Measurements from ENCODE around the gene ZSCAN16. TPM values are rescaled to one million over a fixed set of nuclear protein-coding genes. Genes with fewer than 3 reads are reported as not detected.
A peak's percentile ranks its signal among the peaks of the same experiment; 100 is the strongest.
"Not testable (repeated sequence)": the region's sequence is repeated elsewhere in the genome, so short reads cannot be mapped to it uniquely, and the experiment has no call there.

ZSCAN16 gene
- total RNA-seq (2014; rRNA removed; shearing (Covaris generic)), result 7.7 and 9.9 TPM in 2 replicates

DNA sequence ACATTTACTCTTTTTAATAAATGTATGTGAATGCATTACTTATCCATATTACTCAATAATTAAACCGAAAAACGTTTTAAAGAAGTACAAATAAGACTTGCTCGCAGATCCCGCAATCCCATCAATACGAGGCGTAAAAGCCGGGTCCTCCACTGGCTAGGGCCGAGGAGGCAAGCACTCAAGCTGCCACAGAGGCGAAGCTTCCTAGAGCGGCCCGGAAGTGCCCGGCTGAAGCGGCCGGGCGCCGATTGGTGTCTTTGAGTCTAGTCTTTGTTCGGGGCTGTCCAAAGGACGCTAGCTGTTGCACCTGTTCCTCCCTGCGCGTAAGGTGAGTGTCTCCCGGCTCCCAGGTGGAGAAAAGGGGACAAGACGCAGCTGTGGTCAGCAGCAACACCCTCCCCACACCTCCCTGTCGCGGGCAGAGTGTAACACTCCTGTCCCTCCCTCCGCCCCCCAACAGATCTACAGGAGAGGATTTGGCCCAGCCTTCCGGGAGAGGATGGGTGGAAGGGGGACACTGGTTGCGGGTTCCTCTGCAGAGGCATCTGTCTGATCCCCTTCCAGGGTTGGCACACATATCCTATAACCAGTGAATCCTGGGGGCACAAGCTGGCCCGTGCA is at the start of gene ZSCAN16:
TSS of gene ZSCAN16 (plus strand) at position 260 of the 621 bp plus-strand sequence. CDS start 835 bp downstream, outside the sequence.
- DNase-seq (ENCODE audit: low spot score), result peak; percentile 72

DNA sequence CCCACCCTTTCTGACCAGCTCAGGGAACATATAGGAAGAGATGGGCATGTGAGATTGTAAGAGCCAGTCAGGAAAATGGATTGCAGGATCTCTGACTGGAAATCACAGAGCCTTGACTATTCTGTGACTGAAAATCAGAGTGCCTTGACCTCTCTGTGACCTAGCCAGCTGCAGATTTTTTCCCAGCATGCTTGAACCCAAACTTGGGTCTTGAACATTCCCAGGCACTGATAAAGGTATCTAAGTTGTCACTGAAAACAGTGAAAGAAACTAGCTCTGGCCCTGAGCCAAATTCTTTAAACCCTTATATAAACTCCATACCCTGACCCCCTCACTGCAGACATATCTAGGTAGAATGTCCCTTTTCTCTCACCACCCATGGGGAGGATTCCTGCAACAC is 46.4 kb upstream of the ZSCAN16 start:
- no peak for DNase-seq (ENCODE audit: low spot score)

DNA sequence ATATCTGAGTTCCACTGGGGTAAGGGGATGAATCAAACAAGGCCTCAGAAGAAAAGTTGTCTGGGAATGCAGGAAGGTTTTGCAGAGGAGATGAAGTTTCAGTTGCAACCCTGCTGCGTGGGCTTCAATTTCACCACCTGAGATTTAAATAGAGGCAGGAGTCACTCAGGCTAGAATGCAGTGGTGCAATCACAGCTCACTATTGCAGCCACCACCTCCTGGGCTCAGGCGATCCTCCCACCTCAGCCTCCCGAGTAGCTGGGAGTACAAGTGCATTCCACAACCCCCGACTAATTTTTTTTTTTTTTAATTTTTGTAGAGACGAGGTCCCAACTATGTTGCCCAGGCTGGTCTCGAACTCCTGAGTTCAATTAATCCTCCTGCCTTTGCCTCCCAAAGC is 45.6 kb upstream of the ZSCAN16 start:
- no peak for DNase-seq (ENCODE audit: low spot score)

DNA sequence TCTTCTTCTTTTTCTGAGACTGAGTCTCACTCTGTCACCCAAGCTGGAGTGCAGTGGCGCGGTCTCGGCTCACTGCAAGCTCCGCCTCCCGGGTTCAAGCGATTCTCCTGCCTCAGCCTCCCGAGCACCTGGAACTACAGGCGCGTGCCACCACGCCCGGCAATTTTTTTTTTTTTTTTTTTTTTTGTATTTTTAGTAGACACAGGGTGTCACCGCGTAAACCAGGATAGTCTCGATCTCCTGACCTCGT is 44.1 kb upstream of the ZSCAN16 start, which contains the start of gene ZNF165:
TSS of gene ZNF165 (plus strand) at position 188 of the 250 bp plus-strand sequence. CDS start 4,913 bp downstream, outside the sequence.
- DNase-seq (ENCODE audit: low spot score), result not testable (repeated sequence)

DNA sequence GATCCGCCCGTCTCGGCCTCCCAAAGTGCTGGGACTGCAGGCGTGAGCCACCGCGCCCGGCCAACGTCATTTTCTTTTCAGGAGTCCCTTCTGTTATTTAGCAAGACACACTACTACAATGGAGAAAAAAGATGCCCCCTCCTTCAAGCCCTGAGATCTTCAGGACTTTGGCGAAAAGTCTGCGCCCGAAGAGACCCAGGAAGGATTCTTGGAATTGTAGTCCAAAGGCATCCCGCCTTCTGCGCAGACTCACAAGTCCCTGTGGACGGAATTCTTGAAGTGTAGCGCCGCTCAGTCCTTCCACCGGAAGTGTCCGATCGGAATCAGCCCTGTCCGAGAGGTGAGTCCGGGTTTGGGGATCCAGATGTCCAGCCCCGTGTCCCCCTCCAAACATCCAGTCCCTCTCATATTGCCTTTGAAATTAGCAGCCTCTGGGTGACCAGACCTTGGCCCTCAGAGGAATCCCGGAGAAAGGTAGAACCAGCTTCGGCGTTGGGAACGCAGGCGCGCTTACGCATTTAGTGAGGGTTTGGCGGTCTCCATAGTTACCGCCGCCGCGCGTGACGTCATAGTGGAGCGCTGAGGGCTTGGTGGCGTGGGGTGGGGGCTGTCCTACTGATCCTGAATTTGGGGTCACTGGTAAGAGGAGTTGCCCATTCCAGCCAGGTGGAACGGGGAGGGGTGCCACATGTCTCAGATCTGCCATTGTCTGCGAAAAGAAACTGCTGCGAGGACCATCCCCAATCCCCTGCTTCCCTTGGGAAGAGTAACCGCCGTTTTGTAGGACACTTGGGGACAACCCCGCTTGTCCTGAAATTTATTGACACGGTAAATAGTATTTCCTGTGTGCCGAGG is 43.6 kb upstream of the ZSCAN16 start:
- peak; percentile 90 for DNase-seq (ENCODE audit: low spot score)

DNA sequence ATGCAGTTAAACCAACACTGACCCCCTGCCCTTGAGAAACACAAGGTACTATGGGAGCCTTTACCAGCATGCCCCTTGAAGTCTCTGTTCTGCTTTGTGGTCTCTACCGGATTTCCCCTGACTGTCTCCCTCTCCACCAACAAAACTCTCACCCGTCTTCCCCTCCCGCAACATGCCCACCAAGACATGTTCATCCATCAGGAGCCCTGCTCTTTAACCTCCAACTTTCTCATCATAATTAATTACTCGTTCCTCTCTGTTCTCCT is 43.0 kb upstream of the ZSCAN16 start:
- DNase-seq (ENCODE audit: low spot score), result peak; percentile 1

DNA sequence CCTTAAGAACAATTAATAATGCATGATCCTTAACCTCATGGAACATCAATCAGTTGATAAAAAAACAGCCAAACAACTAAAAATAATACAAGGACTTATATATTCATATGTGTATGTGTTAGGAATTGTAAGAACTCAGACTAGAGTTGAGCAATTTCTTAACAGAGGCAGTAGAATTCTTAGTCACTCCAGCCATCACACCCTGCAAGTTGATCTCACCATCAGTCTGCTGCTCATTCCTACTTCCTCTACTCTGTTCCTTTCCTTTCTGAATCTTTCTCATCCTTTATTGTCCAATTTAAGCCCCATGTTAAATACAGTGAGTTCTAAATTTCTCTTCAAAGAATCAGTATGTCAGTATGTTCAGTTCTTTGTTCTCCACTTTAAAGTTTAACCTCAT is 41.5 kb upstream of the ZSCAN16 start:
- no peak for DNase-seq (ENCODE audit: low spot score)

DNA sequence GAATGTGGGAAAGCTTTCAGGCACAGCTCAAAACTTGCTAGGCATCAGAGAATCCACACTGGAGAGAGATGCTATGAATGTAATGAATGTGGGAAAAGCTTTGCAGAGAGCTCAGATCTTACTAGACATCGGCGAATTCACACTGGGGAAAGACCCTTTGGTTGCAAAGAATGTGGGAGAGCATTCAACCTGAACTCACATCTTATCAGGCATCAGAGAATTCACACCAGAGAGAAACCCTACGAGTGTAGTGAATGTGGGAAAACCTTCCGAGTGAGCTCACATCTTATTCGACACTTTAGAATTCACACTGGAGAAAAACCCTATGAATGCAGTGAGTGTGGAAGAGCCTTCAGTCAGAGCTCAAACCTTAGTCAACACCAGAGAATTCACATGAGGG is 35.4 kb upstream of the ZSCAN16 start:
- DNase-seq (ENCODE audit: low spot score), result no peak

DNA sequence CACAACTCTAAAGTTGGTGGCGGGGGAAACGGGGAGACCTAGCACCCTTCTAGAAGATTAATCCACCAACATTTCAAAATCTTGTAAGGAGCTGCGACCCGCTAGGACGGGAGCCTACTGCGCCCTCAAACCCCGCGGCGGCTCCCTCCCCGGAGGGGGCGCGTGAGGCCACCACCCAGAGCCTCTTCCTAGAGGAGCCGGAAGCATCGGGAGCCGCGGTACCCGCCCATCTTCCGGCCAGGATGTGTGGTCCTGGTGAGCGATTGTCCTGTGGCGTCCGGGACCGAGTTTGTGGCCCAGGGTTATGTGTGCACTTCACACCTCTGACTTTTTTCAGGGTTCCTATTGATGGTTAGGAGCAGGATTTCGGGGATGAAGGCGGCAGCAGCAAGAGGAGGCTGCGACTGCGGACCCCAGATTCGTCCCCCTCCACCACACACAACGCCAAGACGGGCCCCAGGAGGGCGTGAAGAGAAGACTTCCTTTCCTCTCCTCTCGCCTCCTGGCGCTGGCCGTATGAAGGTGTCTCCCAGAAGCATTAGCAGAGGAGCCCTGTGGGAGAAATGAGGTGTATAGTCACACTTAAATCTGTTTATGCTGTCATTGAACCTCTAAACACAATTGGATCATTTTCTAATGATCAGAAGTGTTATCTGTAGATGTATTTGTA is 33.4 kb upstream of the ZSCAN16 start:
- DNase-seq (ENCODE audit: low spot score), result no peak

DNA sequence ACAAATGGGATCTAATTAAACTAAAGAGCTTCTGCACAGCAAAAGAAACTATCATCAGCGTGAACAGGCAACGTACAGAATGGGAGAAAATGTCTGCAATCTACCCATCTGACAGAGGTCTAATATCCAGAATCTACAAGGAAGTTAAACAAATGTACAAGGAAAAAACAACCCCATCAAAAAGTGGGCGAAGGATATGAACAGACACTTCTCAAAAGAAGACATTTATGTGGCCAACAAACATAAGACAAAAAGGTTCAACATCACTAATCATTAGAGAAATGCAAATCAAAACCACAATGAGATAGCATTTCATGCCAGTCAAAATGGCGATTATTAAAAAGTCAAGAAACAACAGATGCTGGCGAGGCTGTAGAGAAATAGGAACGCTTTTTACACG is 22.2 kb upstream of the ZSCAN16 start:
- DNase-seq (ENCODE audit: low spot score), result not testable (repeated sequence)

DNA sequence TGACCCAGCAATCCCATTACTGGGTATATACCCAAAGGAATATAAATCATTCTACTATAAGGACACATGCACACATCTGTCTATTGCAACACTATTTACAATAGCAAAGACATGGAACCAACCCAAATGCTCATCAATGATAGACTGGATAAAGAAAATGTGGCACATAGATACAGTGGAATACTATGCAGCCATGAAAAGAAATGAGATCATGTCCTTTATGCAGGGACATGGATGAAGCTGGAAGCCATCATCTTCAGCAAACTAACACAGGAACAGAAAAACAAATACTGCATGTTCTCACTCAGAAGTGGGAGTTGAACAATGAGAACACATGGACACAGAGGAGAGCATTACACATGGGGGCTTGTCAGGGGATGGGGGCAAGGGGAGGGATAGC is 21.7 kb upstream of the ZSCAN16 start:
- not testable (repeated sequence) for DNase-seq (ENCODE audit: low spot score)

DNA sequence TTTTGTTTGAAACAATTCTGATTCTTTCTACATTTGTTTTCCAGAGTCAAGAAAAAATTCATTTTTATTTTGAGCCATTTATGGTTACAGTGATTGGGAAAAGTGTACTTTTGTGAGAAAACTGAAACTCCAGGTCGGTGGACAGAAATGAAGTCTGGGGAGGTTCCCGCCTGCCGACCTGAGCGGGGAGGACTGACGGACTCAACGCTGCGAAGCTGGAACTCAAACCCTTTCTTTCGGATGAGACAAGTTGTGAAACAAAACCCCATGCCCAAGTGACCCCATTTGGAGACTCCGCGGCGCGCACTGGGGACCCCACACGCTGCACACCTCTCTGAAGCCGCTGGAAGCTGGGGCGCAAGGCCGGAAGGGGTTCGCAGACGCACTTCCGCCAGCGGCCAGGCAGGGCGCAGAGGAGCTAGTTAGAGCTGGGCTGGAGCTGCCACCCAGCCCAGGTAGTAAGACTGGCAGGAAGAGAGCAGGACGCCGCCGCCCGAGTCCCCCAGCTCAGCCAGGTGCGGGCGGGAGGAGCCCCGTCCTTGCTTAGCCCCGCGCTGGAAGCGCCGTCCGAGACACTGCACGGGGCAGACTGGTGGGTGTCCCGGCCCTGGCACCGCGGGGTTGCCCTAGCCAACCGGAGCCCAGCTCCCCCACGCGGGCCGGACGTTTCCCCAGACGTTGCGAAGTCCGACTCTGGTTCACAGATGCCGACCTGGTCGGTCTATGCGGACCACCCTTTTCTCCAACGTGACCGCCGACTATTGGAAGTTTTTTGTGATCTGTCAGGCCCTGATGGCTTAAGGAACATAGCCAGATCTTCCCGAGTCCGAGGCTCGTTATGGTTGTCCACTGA is 19.8 kb upstream of the ZSCAN16 start:
- peak; percentile 71 for DNase-seq (ENCODE audit: low spot score)

DNA sequence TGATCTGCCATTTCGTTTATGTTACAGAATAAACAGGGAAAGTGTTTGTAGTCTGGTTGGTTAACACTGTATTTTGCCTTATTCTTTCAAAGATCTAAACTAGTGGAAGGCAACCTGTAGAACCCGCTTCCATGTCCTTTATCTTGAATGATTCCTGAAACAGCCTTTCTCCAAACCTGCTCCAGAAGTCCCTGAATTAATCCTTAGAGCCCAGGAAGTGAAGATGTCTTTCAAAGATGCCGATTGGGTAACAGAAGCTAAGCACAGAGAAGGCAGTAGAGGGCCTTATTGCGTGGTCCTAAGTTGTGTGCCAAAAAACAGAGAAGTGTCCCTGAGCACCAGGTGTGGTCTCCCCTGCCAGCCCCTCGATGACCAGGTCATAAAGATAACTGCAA is 19.2 kb upstream of the ZSCAN16 start:
- DNase-seq (ENCODE audit: low spot score), result peak; percentile 22

DNA sequence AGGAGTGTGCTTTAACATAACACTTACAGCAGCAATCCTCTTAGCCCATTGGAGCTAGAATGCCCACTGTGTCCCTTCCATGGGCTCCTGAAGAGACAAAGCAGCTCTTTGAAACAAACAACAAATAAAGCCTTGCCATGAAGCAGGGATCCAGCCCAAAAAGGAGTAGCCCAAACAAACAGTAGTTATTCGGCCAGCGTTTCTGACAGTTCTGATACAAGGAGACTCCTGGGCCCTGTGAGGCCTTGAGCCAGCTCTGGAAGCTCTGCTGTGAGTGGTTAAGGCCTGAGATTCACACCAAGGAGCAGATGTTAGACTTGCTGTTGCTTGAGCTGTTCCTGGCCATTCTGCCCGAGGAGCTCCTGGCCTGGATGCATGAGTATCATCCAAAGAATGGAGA is 16.9 kb upstream of the ZSCAN16 start:
- DNase-seq (ENCODE audit: low spot score), result no peak

DNA sequence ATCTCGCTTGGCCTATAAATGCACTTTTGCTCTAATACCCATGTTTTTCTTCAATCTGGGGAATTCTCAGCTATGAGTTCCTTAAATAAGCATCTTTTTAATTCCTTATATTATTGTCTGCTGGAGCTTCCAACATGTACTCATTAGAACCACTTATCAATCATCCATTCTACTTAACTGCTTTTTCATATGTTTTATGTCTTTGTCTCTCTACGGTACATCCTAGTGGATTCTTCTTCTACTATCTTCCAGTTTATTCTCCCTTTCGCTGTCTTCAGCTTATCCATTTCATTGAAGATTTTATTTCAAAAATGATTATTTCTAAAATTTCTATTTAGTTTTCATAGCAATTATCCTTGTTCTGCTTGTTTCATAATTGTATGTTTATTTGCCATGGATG is 12.4 kb upstream of the ZSCAN16 start:
- no peak for DNase-seq (ENCODE audit: low spot score)

DNA sequence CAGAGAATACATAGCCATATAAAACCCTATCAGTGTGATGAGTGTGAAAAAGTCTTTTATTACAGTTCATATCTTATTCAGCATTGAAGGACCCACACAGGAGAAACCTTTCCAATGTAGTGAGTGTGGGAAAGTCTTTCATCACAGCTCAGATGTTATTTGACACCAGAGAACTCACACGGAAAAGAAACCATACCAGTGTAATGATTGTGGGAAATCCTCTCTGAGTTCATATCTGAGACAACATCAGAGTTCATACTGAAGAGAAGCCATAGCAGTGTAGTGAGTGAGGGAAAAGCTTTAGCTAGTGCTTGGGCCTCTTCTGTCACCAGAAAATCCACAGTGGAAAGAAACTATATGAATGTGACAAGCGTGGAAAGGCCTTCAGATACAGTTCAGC is 8.6 kb upstream of the ZSCAN16 start:
- no peak for DNase-seq (ENCODE audit: low spot score)

DNA sequence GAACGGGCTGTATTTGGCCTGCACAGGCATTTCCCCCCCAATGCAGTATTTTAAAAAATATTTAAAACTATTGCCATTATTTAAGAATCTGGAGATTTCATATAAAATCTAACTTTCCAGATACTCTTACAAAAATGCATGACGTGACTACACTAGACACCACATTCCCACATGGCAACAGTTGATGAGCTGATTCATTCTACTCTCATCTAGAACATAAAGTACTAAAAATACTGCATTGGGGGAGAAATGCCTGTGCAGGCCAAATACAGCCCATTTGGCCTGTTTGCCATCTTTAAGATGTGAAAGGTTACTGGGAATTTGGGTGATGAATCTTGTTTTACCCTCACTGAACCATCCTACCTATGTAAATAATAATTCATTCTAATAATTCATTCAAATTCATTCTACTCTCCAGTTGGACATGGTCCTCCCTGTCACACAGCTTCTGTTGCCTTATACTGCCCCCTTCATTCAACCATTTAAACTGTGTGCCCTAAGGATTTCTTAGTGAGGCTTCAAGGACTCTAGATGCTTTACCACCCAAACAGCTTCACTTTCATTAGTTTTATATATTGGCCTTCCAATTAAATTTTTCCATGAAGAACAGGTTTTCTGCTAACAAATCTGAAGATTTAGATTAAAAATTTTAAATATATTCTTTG is 6.9 kb upstream of the ZSCAN16 start:
- no peak for DNase-seq (ENCODE audit: low spot score)

DNA sequence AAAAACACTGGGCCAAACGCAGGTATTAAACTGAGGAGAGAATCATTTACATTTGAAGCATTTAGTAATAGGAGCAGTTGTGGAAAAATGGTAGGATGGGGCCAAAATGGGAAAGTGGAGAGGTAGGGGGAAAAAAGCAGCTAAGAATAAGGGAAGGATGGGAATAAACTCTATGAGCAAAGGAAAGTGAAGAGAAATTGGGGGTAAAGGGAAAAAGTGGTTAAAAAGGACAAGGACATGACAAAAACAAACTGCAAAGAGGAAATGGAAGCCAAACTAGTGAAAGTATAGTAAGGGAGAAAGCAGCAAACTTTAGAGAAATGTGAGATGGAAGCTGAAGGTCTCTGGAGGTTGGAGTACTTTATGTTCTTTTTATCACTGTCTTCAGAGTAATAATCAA is 6.2 kb upstream of the ZSCAN16 start:
- DNase-seq (ENCODE audit: low spot score), result no peak

DNA sequence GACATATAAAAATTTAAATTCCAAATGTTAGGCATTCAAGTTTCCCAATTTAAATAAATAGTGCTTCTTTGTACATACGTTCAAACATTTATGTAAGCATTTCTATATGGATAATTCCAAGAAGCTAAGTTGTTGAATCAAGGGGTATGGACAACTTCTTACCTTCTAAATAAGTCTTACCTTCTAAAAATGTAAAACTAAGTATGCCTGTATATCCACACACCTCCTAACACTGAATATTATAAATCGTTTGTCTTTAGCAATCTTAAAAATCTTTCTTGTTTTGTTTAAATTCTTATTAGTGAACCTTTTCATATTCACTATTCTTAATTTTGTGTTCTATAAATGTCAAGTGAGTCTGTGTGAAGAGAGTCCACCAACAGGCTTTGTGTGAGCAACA is 2.5 kb upstream of the ZSCAN16 start:
- no peak for DNase-seq (ENCODE audit: low spot score)

DNA sequence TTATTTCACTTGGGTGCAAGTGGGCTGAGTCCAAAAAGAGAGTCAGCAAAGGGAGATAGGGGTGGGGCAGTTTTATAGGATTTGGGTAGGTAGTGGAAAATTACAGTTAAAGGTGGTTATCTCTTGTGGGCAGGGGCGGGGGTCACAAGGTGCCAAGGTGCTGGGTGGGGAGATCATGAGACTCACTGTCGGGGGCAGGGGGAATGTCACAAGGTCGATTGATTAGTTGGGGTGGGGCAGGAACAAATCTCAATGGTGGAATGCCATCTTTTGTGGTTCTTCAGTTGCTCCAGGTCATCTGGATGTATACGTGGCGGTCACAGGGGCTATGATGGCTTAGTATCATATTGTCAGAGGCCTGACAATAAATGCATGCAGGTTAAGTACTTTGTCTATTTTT is 2.1 kb upstream of the ZSCAN16 start:
- DNase-seq (ENCODE audit: low spot score), result not testable (repeated sequence)

DNA sequence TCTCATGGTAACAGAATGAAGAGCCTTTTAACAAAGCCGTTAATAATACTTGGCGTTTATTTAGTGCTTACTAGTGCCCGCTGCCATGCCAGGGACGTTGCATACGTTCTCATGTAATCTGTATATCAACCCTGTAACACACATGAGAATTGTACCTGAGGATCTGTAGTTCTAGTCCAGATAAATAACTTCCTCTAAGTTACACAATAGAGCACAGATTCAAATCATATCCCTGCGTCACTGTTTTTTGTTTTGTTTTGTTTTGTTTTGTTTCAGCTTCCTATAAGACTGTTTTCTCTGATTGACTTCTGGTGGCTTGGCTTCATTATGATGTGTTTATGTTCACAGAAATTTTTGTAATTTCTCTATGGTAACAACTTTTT is 553 bp downstream of the ZSCAN16 start:
- DNase-seq (ENCODE audit: low spot score), result no peak

DNA sequence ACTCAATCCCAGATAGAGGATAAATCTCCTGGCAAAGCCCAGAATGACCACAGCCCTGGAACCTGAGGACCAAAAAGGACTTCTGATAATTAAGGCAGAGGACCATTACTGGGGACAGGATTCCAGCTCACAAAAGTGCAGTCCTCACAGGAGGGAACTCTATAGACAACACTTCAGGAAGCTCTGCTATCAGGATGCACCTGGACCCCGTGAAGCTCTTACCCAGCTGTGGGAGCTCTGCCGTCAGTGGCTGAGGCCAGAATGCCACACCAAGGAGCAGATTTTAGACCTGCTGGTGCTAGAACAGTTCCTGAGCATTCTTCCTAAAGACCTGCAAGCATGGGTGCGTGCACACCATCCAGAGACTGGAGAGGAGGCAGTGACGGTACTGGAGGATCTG is 992 bp downstream of the ZSCAN16 start:
- no peak for DNase-seq (ENCODE audit: low spot score)

Measured in A172 (cell line).